Measurements from ENCODE around the gene RBBP8NL.

DNA sequence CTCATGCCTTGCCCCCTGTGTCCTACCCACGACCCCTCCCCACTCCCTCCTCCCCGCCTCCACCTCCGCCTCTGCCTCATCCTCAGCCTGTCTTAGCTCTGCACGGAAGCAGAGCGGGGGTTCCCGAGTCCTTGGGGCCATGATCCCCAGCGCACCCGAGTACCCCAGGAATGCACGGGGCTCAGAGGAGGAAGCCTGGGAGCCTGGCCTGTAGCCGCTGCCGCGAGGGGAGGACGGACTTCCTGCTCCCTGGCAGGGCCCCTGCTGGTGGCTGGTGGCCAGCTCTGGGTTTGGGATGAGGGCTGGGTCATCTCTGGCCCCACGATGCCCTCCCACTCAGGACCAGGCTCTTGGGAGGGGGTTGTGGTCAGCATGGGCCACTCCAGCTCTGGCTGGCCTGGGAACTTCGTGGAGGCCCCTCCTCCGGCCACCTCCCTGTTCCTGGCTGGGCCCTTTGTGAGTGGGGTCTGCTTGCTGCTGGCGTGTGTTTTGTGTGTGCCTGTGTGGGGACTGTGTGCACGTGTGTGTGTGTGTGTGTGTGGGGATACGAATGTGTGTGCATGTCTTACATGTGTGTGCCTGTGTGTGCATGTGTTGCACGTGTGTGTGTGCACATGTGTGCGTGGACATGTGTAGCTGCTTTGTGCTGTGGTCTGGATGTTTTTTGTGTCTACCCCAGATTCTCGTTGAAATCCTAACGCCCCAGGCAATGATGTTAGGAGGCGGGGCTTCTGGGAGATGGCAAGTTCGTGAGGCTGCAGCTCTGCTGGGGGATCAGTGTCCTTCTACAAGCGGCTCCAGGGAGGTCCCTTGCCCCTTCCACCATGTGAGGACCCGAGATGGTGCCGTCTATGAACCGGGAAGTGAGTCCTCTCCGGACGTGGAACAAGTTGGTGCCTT lies 1.3 kb upstream of the RBBP8NL start:
- no peak for TF ChIP-seq EZH2 (IDR thresholded peaks at IDR 0.05; ENCODE audit: borderline replicate concordance, low read length)
- TF ChIP-seq, protein P1, sequence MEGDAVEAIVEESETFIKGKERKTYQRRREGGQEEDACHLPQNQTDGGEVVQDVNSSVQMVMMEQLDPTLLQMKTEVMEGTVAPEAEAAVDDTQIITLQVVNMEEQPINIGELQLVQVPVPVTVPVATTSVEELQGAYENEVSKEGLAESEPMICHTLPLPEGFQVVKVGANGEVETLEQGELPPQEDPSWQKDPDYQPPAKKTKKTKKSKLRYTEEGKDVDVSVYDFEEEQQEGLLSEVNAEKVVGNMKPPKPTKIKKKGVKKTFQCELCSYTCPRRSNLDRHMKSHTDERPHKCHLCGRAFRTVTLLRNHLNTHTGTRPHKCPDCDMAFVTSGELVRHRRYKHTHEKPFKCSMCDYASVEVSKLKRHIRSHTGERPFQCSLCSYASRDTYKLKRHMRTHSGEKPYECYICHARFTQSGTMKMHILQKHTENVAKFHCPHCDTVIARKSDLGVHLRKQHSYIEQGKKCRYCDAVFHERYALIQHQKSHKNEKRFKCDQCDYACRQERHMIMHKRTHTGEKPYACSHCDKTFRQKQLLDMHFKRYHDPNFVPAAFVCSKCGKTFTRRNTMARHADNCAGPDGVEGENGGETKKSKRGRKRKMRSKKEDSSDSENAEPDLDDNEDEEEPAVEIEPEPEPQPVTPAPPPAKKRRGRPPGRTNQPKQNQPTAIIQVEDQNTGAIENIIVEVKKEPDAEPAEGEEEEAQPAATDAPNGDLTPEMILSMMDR (IDR thresholded peaks at IDR 0.05; ENCODE audit: low read length), result no peak

Data from OCI-LY1 (cell line).